ENCODE data around the gene CCL22.

DNA sequence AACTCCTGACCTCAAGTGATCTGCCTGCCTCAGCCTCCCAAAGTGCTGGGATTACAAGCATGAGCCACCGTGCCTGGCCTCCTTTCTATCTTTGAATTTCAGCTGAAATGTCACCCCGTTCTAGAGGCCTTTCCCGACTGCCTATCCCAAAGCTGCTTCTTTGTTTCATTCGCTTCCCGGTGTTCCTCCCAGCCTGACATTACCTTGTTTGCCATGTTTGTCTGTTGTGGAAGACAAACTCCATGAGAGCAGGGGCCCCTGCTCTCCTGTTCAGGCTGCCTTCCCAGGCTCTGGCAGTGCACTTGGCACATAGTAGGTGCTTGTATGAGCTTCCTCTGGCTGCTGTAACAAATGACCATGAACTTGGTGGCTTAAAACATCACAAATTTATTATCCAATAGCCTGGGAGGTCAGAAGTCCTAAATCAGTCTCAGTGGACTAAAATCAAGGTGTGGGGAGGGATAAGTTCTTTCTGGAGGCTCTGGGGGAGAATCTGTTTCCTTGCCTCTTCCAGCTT is 2.6 kb upstream of the CCL22 start:
- TF ChIP-seq, protein P1, sequence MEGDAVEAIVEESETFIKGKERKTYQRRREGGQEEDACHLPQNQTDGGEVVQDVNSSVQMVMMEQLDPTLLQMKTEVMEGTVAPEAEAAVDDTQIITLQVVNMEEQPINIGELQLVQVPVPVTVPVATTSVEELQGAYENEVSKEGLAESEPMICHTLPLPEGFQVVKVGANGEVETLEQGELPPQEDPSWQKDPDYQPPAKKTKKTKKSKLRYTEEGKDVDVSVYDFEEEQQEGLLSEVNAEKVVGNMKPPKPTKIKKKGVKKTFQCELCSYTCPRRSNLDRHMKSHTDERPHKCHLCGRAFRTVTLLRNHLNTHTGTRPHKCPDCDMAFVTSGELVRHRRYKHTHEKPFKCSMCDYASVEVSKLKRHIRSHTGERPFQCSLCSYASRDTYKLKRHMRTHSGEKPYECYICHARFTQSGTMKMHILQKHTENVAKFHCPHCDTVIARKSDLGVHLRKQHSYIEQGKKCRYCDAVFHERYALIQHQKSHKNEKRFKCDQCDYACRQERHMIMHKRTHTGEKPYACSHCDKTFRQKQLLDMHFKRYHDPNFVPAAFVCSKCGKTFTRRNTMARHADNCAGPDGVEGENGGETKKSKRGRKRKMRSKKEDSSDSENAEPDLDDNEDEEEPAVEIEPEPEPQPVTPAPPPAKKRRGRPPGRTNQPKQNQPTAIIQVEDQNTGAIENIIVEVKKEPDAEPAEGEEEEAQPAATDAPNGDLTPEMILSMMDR (IDR thresholded peaks at IDR 0.05), result no peak
- no peak for TF ChIP-seq POLR2A (IDR thresholded peaks at IDR 0.05)
